Thyroid gland (tissue), 4 donors: ENCODE measurements around the gene POU2AF1. TPM values are rescaled to one million over a fixed set of nuclear protein-coding genes. Genes with fewer than 3 reads are reported as not detected.

Experiments
- DNase-seq, 2 donors: peaks; one replicate each; pipeline ENCODE4 v3.0.0-alpha.2; 2019
- H3K27ac ChIP-seq, 3 donors: fragments of 200-600 bp; sonication (generic); 1 replicate in 2 of 3; 2 replicates in 1 of 3; pipeline ENCODE4 v1.5.1; 2016 to 2019; ENCODE audit warnings: mild to moderate bottlenecking in 1 of 3, moderate library complexity in 1 of 3
- H3K27me3 ChIP-seq: fragments of 200-600 bp; sonication (generic); one replicate; pipeline ENCODE4 v1.5.1; 2019
- H3K36me3 ChIP-seq, 2 donors: fragments of 200-600 bp; sonication (generic); one replicate each; pipeline ENCODE4 v1.5.1; 2016 to 2019
- H3K4me1 ChIP-seq, 2 donors: fragments of 200-600 bp; sonication (generic); one replicate each; pipeline ENCODE4 v1.5.1; 2017 to 2019
- H3K4me3 ChIP-seq, 3 donors: fragments of 200-600 bp; sonication (generic); replicated peaks in 1 of 3; 1 replicate in 2 of 3; 2 replicates in 1 of 3; pipeline ENCODE4 v1.5.1; 2016; ENCODE audit warnings: mild to moderate bottlenecking in 1 of 3
- H3K9me3 ChIP-seq: fragments of 200-600 bp; sonication (generic); one replicate; pipeline ENCODE4 v1.5.1; 2017
- POLR2A ChIP-seq, 2 donors: fragments of 450-650 bp; IDR thresholded peaks; one replicate each; pipeline ENCODE4 v1.6.1; 2017; ENCODE audit warnings: antibody characterized with exemption in 2 of 2, mild to moderate bottlenecking in 2 of 2, moderate library complexity in 1 of 2
- WGBS, 2 donors: methylation state at CpG; one replicate each; pipeline ENCODE4 v1.1.5; 2017; 5-methylcytosine and 5-hydroxymethylcytosine counted together
- intact Hi-C: fragments of 100-400 bp; cut with DNase I; formaldehyde crosslinking; loops from one replicate; pipeline ENCODE4 v1.15.1; 2023
- total RNA-seq, 4 donors: library from RNA; depleted of rRNA; stranded (reverse); fragments of >200 nt; gene quantifications; one replicate each; pipeline ENCODE4 v1.2.3, GENCODE V29; 2016
- TF ChIP-seq, protein P1 (sequence below), 6 experiments: fragments of 200-600 bp in 3 of 6; fragments of 450-650 bp in 3 of 6; sonication (generic) in 3 of 6; IDR thresholded peaks; one replicate each; pipeline ENCODE4 v1.5.1; 2016 to 2019; ENCODE audit warnings: antibody characterized with exemption in 6 of 6, mild to moderate bottlenecking in 2 of 6, inconsistent platforms in 1 of 6, moderate library complexity in 1 of 6

Gene POU2AF1
- total RNA-seq, 4 donors from 2014 or later, result 0.54 TPM; not detected in 3

DNA sequence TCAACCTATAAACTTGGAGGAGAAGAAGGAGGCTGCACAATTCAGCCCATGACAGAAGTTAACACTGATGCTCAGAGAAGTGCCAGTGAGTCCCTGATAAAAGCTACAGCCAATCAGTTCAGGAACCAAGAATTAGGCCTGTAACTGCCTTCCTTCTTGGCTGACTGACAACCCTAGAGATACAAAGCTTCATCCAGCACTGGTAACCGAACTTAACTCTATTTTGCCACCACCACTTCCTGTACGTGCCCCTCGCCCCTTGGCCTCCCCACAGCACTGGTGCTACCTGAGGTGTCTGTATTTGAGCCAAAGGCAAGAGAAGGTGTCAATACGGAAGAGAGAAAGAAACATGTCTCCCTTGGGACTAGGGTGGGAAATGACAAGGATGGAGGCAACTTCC is 40.1 kb upstream of the POU2AF1 start:
- no peaks in the 10 kb centered on the region for H3K36me3 ChIP-seq
- 81 to 82% methylated on average over 4 of the region's 4 CpGs for WGBS, 2 donors
- intact Hi-C loops, result loop anchor here (5.0 kb wide), 1 partner anchor 117 kb away; no protein-coding TSS in a partner anchor
- no peak for DNase-seq
- peaks cover 40 to 58% of the 10 kb centered on the region in 2 donors for H3K4me1 ChIP-seq
- no peaks in the 10 kb centered on the region for H3K27me3 ChIP-seq
- TF ChIP-seq, protein P1, sequence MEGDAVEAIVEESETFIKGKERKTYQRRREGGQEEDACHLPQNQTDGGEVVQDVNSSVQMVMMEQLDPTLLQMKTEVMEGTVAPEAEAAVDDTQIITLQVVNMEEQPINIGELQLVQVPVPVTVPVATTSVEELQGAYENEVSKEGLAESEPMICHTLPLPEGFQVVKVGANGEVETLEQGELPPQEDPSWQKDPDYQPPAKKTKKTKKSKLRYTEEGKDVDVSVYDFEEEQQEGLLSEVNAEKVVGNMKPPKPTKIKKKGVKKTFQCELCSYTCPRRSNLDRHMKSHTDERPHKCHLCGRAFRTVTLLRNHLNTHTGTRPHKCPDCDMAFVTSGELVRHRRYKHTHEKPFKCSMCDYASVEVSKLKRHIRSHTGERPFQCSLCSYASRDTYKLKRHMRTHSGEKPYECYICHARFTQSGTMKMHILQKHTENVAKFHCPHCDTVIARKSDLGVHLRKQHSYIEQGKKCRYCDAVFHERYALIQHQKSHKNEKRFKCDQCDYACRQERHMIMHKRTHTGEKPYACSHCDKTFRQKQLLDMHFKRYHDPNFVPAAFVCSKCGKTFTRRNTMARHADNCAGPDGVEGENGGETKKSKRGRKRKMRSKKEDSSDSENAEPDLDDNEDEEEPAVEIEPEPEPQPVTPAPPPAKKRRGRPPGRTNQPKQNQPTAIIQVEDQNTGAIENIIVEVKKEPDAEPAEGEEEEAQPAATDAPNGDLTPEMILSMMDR (IDR thresholded peaks at IDR 0.05), result no peak
- TF ChIP-seq POLR2A (IDR thresholded peaks at IDR 0.05), result no peak
- H3K4me3 ChIP-seq, result no peak overlapping the region
- H3K27ac ChIP-seq, result peak overlapping the region; percentile 91 to 96 (median 93)
- H3K9me3 ChIP-seq, result no peaks in the 10 kb centered on the region

DNA sequence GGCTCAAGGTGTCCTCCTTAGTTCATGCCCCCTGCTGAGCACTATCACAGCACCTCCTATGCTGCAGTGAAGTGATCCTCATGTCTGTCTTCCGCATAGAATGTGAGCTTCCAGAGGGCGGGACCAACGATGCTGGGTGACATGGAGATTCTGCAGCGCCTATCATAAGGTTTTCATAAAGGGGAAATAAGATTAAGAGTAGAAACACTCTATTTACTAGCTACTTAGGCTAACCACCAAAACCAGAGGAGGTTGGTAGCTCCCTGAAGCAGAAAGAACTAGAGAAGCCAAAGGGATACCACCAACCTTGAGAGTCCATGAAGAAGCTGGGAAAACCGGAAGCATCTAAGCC is 39.3 kb upstream of the POU2AF1 start:
- H3K27me3 ChIP-seq, result no peaks in the 10 kb centered on the region
- no peak for TF ChIP-seq POLR2A (IDR thresholded peaks at IDR 0.05)
- TF ChIP-seq, protein P1 (IDR thresholded peaks at IDR 0.05), result no peak

DNA sequence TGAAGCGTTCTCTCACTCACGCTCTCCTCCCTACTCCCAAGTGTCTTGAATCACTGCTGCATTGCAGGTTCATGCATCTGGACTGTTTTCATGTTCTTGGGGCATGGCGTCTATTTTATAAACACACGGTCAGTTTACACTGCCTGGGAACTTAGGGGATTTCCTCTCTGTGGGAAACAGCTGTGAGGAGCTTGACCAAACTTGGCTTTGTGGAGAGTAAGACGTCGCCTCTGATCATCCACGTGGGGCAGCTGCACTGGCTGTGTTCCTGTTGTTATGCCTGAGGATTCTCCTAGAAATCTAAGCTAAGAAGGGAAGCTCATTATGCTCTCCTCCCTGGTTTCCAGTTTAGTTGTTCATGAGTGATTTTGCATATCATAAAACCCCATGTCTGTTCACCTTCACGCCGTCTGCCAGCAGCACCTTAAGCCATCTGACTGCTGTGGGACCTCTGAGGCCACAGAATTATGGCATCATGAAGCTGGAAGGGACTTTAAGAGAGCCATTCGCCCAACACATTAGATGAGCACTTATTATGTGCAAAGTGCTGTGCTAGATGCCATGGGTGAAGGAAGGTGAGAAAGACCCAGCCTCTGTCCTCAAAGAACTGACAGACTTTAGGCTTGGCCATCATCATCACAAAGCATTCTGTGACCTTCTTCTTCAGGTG is 38.8 kb upstream of the POU2AF1 start:
- H3K36me3 ChIP-seq, result no peaks in the 10 kb centered on the region
- H3K27me3 ChIP-seq, result no peaks in the 10 kb centered on the region
- TF ChIP-seq POLR2A (IDR thresholded peaks at IDR 0.05), result peak in 1 of 2 donors; percentile 16
- TF ChIP-seq, protein P1 (IDR thresholded peaks at IDR 0.05), result no peak
- no peak overlapping the region for H3K4me3 ChIP-seq
- peaks cover 40 to 58% of the 10 kb centered on the region in 2 donors for H3K4me1 ChIP-seq
- H3K9me3 ChIP-seq, result no peaks in the 10 kb centered on the region
- peak overlapping the region; percentile 91 to 96 (median 93) for H3K27ac ChIP-seq
- WGBS, 2 donors, result 25 to 26% methylated on average over 10 of the region's 10 CpGs
- peak; percentile 89 to 90 for DNase-seq
- intact Hi-C loops, result loop anchor here (5.0 kb wide), 1 partner anchor 116 kb away; no protein-coding TSS in a partner anchor

More for the DNA sequence above, 39.3 kb upstream of the POU2AF1 start:
- no peak overlapping the region for H3K4me3 ChIP-seq
- no peak for DNase-seq
- H3K4me1 ChIP-seq, result peaks cover 40 to 58% of the 10 kb centered on the region in 2 donors
- no peaks in the 10 kb centered on the region for H3K36me3 ChIP-seq
- 38 to 45% methylated on average over 5 of the region's 5 CpGs for WGBS, 2 donors
- intact Hi-C loops, result loop anchor here (5.0 kb wide), 1 partner anchor 116 kb away; no protein-coding TSS in a partner anchor
- peak overlapping the region; percentile 91 to 96 (median 93) for H3K27ac ChIP-seq
- H3K9me3 ChIP-seq, result no peaks in the 10 kb centered on the region

DNA sequence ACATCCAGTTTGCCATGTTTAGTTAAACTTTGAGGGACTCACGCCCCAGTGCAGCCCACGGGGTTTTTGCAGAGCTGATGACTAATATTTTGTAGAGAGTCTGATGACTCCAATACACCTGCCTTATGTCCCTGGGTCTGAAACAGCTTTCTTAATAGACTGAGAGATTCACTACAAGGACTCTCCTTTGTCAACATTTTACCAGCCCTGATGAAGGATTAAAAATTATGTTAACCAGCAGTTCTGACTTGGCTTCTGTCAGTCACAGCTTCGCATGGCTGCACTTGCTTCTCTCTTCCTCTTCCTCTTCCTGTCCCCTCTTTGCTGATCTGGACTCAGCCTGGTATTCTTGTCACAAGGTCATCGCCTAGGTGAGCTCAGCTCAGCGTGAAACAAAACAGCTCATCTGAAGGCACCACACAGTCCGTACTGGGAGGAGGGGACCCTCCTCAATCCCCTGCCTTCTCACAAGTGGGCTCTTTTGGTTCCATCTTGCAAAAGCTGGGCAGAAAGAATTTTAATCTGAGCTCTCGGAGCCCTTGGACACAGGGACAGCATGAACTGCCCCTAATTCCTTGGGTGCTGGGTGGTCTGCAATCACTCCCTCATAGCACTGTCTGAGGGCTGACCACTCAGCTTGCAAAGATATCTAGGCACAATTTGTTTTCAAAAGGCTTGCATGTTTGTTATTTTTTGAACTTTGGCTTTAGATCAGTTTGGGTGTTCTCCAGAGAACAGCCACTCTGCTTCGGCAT is 38.1 kb upstream of the POU2AF1 start:
- whole genome bisulfite sequencing, 2 donors, result 16 to 26% methylated on average over 7 to 8 of the region's 8 CpGs
- Histone ChIP-seq H3K4me3 (no peak overlapping the region), H3K9me3 (no peaks in the 10 kb centered on the region), H3K36me3 (no peaks in the 10 kb centered on the region), H3K27ac (peak overlapping the region; percentile 90 to 93 (median 91)), H3K4me1 (peaks cover 40 to 58% of the 10 kb centered on the region in 2 donors), H3K27me3 (no peaks in the 10 kb centered on the region)
- DNase-seq, result peak; percentile 67 to 73
- TF ChIP-seq, protein P1 (IDR thresholded peaks at IDR 0.05), result no peak
- TF ChIP-seq POLR2A (IDR thresholded peaks at IDR 0.05), result no peak
- intact Hi-C loops, result loop anchor here (5.0 kb wide), 1 partner anchor 115 kb away; no protein-coding TSS in a partner anchor
